Measurements from ENCODE around the gene C16orf96.

GRCh38 chr16:4648917-4649316 is 92.8 kb downstream of the C16orf96 start:
- no peak for TF ChIP-seq CTCF (IDR thresholded peaks at IDR 0.05; ENCODE audit: insufficient read depth, low read length)
- TF ChIP-seq POLR2AphosphoS5 (IDR thresholded peaks at IDR 0.05; ENCODE audit: low read depth) = no peak
- no peak for TF ChIP-seq REST (IDR thresholded peaks at IDR 0.05; ENCODE audit: insufficient replicate concordance, low read depth)
